GM21717 (cell line): Measurements from ENCODE around the gene CYP1A2.
"Not testable (repeated sequence)": the region's sequence is repeated elsewhere in the genome, so short reads cannot be mapped to it uniquely, and the experiment has no call there.

ENCODE experiments used
- ATAC-seq: cut with Tn5 transposase; IDR thresholded peaks from one replicate; pipeline ENCODE4 v1.9.1; 2021; ENCODE audit warnings: mild to moderate bottlenecking, moderate library complexity; ENCODE audit not compliant: unreplicated experiment

Gene CYP1A2

DNA sequence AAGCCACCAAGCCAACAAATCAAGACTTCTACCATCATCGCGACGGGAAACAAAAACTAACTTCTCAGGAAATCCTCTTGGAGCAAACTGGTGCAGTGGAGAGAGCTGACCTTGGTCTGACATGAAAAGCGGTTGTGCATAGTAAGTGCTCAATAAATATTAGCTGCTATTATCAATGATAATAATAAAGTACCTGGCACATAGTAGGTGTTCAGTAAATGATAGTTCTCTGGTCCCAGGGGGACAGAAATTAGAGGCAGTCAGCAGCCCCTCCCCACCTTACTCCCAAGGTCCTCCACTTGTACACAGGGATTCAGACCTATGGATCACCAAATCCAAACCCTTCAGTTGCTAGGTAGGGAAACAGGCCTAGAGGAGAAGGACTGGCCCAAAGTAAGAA, 27.2 kb downstream of the CYP1A2 start:
- no peak for ATAC-seq

DNA sequence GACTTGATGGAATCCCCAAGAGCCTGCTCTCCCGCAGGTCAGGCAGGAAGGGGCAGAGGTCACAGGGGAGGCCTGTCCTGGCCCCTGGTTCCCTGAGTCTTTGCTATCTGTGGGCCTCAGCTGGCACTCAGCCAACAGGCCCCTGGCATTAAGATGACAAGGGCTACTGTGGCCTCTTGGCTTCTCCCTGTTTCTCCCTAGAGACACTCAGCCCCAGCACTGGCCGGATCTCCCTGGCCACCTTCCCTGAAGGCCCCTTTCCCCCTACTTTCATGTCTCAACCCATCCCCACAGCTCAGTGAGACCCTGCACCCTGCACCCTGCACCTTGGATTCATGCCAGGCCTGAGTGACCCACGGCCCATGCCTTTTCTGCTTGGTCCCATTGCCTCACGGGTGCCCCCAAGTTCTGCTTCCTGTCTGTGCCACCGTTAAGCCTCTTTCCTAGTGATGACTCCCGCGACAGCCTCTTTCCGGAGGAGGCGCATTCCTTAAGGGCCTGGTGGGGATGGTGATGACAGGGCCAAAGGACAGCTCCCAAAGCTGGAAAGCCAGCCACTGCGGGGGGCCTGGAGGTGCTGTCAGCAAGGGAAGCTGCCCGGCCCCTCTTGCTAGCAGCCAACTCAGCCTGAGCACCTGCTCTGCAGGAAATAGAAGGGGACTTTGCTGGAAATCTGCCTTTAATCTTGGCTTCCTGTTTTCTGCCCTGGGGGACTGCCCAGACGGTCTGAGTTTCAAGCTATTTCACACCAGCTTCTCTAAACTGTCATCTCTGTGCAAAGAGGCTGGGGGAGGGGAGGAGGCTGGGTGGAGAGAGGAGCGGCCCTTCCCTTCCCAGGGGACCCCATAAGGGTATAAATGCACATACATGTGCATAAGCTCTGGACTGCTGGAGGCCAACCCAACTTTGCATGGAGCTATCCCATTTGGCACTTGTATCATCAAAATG, 28.4 kb downstream of the CYP1A2 start:
- no peak for ATAC-seq

DNA sequence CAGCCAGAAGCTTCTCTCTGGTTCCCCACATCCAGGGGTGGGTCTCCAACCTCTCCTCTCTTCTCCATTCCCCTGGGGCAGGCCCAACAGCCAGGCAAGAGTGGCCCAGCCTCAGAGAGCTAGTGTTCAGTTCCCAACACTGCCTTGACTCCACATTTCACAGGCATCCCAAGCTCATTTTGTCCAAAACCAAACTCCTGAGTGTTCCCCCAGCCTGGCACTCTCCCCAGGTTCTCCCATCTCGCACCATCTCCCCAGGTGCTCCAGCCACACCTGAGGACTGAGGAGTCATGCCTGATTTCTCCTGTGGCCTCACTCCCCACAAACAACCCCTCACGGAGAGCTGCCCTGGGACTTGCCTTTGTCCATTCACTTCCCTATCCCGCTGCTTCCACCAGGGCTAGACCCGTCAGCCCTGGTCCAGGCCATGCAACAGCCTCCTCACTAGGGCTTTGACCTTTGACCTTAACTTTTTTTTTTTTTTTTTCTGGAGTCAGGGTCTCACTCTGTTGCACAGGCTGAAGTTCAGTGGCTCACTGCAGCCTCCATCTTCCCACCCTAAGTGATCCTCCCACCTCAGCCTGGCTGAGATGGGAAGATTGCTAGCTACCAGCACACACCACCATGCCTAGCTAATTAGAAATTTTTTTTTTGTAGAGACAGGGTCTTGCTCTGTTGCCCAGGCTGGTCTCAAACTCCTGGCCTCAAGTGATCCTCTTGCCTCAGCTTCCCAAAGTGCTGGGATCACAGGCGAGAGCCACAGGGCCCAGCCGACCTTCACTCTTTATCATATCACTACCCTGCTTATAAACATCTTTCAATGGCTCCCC, 29.3 kb downstream of the CYP1A2 start:
- ATAC-seq: no peak

DNA sequence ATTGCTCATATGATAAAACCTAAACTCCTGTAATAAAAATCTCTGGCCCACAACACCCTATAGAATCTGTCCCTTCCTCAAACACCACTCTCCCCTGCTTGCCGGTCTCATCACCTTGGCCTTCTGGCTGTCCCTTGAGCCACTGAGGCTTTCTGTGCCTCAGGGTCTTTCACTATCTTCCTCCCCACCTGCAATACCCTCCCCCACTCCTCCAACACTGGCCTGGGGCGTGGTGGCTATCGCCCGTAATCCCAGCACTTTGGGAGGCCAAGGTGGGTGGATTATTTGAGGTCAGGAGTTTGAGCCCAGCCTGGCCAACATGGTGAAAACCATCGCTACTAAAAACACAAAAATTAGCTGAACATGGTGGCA, 29.9 kb downstream of the CYP1A2 start:
- no peak for ATAC-seq

DNA sequence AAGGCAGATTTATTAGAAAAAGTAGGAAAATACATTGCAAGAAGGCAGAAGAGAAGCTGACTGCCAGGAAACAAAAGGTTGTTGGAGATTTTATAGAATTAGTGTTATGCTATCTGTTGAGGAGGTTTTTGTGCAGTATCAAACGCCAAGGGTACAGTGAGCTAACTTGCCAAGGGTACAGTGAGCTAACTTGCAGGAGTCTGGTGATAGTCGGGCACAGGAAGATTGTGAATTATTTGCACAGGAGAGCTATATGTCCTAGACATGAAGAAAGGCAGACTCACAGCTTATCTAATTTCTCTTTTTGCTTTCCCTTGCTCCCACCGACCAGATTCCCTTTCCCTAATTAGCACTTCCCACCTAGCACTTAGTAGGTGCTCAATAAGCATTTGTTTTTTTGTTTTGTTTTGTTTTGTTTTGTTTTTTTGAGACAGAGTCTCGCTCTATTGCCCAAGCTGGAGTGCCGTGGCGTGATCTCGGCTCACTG, 30.6 kb downstream of the CYP1A2 start:
- no peak for ATAC-seq

DNA sequence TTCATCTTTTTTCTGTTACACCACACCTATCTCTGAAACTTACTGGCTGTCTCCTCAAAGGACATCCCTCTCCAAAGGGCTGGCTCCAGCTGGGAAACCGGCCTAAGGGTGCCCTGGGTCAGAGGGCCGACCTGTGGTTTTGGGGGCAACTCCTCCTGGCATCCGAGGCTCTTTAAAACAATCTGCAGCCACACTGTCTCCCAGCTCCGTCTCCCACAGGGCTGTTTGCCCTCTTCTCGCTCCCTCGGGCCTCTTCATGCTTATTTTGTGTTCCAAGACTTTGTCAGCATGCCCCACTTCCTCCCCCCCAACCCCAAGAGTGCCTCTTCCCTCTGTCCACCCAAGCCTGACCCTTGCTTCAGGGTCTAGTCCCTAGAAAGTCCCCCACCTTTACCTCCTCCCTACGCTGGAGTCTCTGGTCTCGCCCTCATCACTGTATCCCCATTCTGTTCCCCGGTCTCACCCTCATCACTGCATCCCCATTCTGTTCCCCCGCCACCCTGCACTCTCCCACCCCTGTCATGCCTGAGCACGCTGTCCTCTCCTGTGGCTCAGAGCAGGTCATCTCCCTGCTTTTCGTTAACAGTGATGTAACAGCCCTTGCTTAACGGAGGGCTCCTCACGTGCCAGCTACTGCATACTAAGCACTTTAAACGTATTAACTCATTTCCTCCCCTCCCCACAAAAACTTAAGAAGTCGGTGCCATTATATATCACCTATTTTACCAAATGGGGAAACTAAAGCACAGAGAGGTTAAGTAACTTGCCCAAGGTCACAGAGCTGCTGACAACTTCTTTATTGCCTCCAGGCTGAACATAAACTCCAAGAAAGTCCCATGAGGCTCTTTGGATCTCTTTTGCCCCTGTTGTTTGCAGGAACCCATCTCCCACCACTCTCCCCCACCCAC, 32.1 kb downstream of the CYP1A2 start:
- ATAC-seq: no peak

DNA sequence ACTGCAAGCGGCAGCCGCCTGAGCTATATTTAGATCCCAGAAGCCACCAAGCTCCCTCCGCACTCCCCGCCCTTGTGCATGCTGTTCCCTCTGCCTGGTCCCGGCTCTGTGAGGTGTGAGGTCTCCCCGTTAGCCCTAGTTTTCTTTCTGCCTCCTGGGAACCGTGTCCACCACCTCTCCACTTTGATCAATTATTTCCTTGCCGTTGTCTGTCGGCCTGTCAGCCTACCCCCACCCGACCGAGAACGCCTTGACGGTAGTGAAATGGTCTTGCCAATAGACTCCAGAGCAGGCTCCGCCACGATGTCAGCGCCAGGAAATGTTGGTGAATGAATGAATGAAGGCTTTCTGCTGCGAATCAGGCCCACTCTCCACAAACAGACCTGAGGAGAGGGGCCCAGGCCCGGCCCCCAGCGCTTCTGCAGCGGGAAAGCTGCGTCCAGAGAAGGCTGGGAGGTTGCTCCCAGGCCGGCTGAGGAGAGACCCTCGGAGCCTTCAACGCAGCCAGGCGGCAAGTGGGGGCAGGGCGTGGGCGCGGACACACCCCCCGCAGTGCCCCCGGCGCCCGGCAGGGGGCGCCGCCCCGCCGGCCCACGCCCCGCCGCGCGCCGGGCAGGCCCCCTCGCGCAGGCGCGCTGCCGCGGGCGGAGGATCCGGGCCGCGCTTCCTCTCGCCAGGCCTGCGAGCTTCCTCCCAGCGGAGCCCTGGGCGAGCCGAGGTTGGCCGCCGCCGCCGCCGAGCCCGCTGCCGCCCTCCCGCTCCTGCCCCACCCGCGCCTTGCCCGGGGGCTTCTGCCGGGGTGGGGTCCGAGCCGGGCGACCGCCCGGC, 33.0 kb downstream of the CYP1A2 start, which contains the start of gene CSK:
TSS of gene CSK (plus strand) at position 650 of the 828 bp plus-strand sequence. CDS start 16,218 bp downstream, outside the sequence.
- ATAC-seq: no peak

DNA sequence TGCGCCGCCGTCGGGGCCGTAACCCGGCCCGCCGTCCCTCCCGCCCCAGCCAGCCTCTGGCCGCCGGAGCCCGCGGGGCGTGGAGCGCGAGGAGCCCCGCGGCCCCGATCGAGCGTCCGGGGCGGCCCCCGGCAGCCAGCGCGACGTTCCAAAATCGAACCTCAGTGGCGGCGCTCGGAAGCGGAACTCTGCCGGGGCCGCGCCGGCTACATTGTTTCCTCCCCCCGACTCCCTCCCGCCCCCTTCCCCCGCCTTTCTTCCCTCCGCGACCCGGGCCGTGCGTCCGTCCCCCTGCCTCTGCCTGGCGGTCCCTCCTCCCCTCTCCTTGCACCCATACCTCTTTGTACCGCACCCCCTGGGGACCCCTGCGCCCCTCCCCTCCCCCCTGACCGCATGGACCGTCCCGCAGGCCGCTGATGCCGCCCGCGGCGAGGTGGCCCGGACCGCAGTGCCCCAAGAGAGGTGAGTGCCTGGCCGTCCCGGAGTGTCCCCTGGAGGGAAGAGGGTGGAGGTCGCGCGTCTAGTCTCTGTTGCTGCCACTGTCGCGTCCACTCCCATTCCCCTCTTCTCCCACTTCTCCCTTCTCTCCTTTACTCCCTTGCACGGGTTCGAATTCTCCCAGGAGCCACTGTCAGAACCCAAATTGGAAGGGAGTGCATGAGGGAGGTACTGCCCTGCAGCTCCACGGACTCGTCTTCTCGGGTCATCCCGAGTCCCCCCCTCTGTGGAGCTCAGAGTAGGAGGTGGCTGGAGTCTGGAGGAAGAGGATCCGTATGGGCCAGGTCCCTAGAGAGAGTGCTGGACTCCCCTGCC, 33.8 kb downstream of the CYP1A2 start:
- no peak for ATAC-seq

DNA sequence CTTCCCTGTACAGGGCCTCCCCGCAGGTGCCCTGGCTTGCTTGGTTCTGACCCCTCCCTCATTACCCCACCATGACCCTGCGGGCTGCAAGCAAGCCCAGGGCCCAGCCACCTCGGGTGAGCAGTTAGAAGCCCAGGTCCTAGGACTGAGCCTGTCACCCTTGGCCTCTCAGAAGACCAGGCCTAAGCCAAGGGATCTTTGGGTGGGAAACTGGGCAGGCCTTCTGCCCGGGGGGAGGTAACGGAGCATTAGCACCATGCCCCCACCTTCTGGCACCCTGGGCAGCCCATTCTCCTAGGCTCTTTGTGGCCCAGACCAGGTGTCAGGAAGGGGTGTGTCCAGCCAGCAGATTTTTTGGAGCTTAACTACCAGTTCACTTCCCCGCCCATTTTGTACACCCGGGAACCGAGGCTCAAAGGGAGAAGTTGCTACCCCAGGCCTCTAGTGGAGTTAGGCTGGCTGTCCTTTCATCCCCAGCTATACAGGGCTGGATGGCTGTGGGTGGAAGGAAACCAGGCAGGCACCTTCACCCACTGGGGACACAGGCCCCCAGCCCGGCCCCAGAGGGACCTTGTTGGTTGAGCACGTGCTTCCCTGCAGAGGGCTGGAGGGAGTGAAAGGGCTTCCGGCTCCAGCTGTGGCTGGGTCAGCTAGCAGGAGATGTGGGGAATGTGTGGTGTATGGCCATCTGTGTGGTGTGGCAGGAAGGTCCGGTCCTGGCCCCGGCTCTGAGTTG, 34.6 kb downstream of the CYP1A2 start:
- no peak for ATAC-seq

DNA sequence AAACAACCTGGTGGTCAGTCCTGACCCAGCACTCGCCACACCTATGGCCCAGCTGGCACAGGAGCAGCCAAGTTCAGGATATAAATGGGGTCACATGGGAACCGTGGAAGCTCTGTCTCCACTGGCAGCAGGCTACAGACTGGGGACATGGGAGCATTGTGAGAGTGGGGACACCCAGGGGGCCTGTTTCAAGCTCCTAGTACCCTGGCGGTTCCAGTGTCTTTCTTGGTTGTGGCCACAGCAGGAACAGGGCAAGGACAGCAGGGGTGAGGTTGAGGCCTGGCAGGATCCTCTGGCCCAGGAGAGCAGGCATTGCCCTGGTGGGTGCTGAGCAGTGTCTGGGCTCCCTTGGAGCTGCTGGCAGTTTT, 35.1 kb downstream of the CYP1A2 start:
- no peak for ATAC-seq

DNA sequence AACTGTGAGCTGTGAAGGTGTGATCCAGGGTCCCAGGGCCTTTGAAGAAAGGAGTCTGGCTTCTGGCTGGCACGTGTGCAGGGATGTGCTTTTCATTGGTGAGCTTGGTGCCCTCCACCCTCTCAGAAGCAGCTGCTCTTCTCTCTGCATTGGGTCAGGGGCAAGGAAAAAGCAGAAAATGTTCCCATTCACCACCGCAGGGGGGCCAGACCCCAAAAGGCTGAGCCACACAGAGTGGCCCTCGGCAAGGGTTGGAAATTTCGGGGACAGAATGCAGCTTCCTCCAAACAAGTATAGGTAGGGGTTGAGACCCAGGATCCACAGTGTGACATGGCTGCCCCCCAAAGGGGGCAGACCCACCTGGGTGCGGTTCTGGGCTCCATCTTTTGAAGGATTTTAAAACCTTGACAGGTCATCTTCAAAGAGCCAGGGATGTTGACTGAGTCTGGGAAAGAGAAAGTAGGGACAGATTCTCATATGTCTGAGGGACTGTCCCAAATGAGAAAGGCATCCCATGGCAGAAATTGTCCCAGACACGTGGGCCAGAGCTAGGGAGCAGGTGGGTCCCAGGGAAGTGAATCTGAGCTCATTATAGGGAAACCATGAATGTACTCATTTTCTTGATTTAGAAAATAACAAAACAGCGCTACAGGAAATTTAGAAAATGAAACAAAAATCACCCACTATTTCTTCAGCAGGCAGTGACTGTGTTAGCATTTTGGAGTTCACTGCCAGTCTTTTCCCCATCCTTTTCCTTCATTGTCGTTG, 36.0 kb downstream of the CYP1A2 start:
- no peak for ATAC-seq

DNA sequence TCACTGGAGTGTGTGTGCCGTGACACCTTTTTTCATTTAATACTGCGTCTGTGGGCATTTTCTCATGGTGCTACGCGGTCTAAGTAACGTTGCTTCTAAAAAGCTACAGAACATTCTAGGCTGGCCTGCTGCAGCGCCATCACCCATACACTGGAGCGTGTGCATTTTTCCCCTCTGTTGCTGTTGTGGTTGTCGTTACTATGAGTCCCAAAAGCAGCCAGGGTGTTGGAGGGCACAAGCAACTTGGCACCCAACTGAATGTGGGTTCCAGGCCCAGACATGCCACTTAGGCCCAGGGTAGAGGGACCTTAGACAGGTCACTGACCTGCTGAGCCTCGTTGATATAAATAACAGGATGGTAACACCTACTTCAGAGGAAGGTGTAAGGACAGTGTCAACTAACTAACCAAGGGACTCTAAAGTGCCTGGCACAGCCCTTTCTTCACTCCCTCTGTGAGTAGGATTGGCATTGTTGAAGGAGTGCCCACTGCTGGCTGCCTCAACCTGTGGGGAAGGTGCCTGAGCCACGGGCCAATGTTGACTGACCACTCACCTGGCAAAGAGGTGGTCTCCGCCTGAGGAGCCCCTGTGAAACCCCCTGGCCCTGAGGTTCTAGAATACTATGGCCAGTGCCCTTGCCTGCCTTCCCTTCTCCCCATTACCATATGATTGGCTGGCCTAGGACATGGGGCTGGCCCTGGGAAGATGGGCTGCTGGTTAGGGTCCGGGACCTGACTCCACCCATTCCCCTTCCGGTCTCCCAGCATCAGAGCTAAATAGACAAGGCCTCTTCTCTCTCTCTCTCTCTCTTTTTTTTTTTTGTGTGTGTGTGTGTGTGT, 36.8 kb downstream of the CYP1A2 start:
- ATAC-seq: no peak

DNA sequence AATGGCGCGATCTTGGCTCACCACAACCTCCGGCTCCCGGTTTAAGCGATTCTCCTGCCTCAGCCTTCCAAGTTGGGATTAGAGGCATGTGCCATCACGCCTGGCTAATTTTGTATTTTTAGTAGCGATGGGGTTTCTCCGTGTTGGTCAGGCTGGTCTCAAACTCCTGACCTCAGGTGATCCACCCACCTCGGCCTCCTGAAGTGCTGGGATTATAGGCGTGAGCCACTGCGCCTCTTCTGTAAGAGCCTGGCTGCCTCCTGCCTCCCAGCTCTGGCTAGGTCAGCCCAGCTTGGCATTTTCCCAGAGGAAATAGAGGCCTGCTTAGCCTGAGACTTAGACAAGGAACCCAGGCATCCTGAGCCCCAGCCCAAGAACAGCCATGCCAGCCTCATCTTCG, 37.4 kb downstream of the CYP1A2 start:
- not testable (repeated sequence) for ATAC-seq

DNA sequence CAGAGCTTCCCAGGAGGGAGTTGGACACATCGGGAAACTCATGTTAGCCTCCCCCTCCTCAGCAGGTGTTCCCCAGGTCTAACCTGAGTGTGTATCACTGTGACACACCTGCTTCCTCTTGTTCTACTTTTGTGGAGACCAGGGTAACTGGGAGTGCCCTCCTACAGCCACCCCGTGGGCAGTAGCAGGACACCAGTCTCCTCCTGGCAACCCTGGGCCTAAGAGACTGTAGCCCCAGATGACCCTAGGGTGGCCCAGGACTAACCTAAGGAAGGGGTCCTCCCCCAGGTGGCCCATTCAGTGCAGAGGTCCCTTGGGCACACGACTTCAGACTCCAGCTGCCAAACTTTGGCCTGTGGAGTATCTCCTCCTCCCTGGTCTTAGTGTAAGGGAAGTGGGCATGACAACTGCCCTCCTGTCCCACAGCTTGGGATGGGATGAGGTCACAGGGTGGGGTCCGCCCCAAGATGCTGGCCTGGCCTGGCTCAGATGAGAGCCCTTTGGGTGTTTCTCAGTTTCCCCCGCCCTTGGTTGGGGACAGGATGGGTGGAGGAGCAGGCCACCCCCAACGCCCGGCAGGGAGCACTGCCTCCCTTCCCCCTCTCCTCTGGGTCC, 38.0 kb downstream of the CYP1A2 start:
- ATAC-seq: no peak

DNA sequence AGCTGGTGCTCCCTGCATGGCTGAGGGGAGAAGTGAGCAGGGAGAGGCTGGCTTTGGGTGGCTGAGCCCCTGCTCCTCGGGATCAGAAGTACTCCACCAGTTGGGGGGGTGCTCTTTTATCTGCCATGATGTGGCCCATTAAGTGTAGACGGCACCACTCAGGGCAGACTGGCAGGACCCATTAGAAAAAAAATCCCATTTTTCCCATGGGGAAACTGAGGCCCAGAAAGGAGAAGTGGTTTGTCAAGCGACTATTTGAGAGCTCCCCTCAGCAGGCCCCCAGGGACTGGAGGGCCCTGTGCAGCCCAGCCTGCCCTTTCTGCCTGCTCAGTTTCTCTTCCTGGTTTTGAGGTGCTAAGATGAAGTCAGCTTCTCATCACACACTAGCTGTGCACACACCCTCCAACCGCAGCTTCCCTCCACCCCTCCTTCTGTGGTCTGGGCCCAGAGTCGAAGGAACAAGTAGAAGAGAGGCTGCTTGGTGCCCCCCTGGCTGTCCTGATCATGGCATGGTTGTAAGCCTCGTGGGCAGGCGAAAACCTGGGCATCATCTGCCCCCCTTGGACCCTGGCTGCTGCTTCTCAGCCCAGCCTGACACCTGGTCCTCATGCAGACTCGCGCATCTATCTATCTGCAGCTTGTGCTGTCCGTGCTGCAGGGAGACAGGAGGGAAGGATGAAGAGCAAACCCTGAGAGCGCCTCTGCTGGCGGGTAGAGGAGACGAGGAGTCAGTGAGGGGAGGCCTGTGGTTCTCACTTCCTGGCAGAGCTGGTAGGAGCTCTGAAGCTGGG, 38.8 kb downstream of the CYP1A2 start:
- peak; percentile 41 for ATAC-seq
